WTC11 (cell line): ENCODE measurements around the gene ARRB2. TPM values are rescaled to one million over a fixed set of nuclear protein-coding genes. Genes with fewer than 3 reads are reported as not detected.

Experiments
- ATAC-seq: fragments of 200-7000 bp; cut with Tn5 transposase; 2 replicates; pipeline ENCODE4 v1.10.0; 2021; ENCODE audit warnings: mild to moderate bottlenecking, moderate library complexity
- CTCF ChIA-PET: fragments of 300-600 bp; sonication (Branson Sonifier 250); formaldehyde crosslinking; loops from one replicate; lab custom pipeline; 2021; ENCODE audit warnings: antibody characterized with exemption; lab: Charles Lee
- POLR2A ChIA-PET: fragments of 350-600 bp; sonication (Branson Sonifier 250); formaldehyde crosslinking; loops from one replicate; lab custom pipeline; 2021; ENCODE audit warnings: antibody characterized with exemption; lab: Charles Lee
- DNase-seq: peaks from one replicate; pipeline ENCODE4 v3.0.0; 2021; ENCODE audit warnings: low spot score
- H3K27ac Mint-ChIP-seq: 2 replicates; pipeline ENCODE4 v1.8.0; 2021; ENCODE audit warnings: mixed read lengths
- H3K27me3 Mint-ChIP-seq: 2 replicates; pipeline ENCODE4 v1.8.0; 2021; ENCODE audit warnings: low read depth, mild to moderate bottlenecking, moderate library complexity, mixed read lengths
- H3K36me3 Mint-ChIP-seq: 2 replicates; pipeline ENCODE4 v1.8.0; 2021; ENCODE audit warnings: mixed read lengths
- H3K4me1 Mint-ChIP-seq: 2 replicates; pipeline ENCODE4 v1.8.0; 2022; ENCODE audit warnings: mixed read lengths
- H3K4me3 Mint-ChIP-seq: 2 replicates; pipeline ENCODE4 v1.8.0; 2021; ENCODE audit warnings: mild to moderate bottlenecking, moderate library complexity, mixed read lengths
- H3K9me3 Mint-ChIP-seq: 2 replicates; pipeline ENCODE4 v1.8.0; 2021; ENCODE audit warnings: mixed read lengths
- GTF2I ChIP-seq: fragments of 250-450 bp; sonication (Bioruptor Pico); conservative IDR thresholded peaks from 2 replicates; pipeline ENCODE4 v1.4.0; 2021; ENCODE audit warnings: mild to moderate bottlenecking
- JUN ChIP-seq: sonication (generic); formaldehyde crosslinking; IDR thresholded peaks from 2 replicates; pipeline ENCODE4 v1.8.0; 2023; ENCODE audit warnings: mild to moderate bottlenecking, missing genetic modification reagents
- KAT7 ChIP-seq: sonication (generic); formaldehyde crosslinking; IDR thresholded peaks from 2 replicates; pipeline ENCODE4 v1.8.1; 2023; ENCODE audit warnings: missing genetic modification reagents, mild to moderate bottlenecking, borderline replicate concordance
- NFE2L1 ChIP-seq: sonication (generic); formaldehyde crosslinking; IDR thresholded peaks from 2 replicates; pipeline ENCODE4 v1.8.1; 2023; ENCODE audit warnings: missing genetic modification reagents
- NFYB ChIP-seq: sonication (generic); formaldehyde crosslinking; conservative IDR thresholded peaks from 2 replicates; pipeline ENCODE4 v1.8.0; 2022; ENCODE audit warnings: low read depth, missing genetic modification reagents
- NR2C2 ChIP-seq: sonication (generic); formaldehyde crosslinking; IDR thresholded peaks from 2 replicates; pipeline ENCODE4 v1.8.0; 2022; ENCODE audit warnings: mild to moderate bottlenecking, missing genetic modification reagents
- OVOL2 ChIP-seq: fragments of 250-450 bp; sonication (Bioruptor Pico); IDR thresholded peaks from 2 replicates; pipeline ENCODE4 v1.9.0; 2021; ENCODE audit warnings: mild to moderate bottlenecking, borderline replicate concordance
- RORB ChIP-seq: fragments of 250-450 bp; sonication (Bioruptor Pico); IDR thresholded peaks from 2 replicates; pipeline ENCODE4 v1.9.0; 2021; ENCODE audit warnings: mild to moderate bottlenecking
- TEAD4 ChIP-seq: sonication (generic); formaldehyde crosslinking; IDR thresholded peaks from 2 replicates; pipeline ENCODE4 v1.8.0; 2022; ENCODE audit warnings: mild to moderate bottlenecking, missing genetic modification reagents
- TP53 ChIP-seq: sonication (generic); formaldehyde crosslinking; IDR thresholded peaks from 2 replicates; pipeline ENCODE4 v1.8.1; 2023; ENCODE audit warnings: mild to moderate bottlenecking, missing genetic modification reagents
- ZNF219 ChIP-seq: sonication (generic); formaldehyde crosslinking; IDR thresholded peaks from 2 replicates; pipeline ENCODE4 v1.8.0; 2023; ENCODE audit warnings: missing genetic modification reagents, mild to moderate bottlenecking, borderline replicate concordance
- ZNF396 ChIP-seq: fragments of 250-450 bp; sonication (Bioruptor Pico); IDR thresholded peaks from 2 replicates; pipeline ENCODE4 v1.8.0; 2021; ENCODE audit warnings: mild to moderate bottlenecking, moderate library complexity, borderline replicate concordance
- ZNF423 ChIP-seq: fragments of 250-450 bp; sonication (Bioruptor Pico); IDR thresholded peaks from 2 replicates; pipeline ENCODE4 v2.1.2; 2022; ENCODE audit warnings: mild to moderate bottlenecking, moderate library complexity
- total RNA-seq: library from RNA; stranded (reverse); gene quantifications from 3 replicates; pipeline ENCODE4 v1.2.3, GENCODE V29; 2021
- TF ChIP-seq, protein P1 (sequence below): sonication (generic); formaldehyde crosslinking; IDR thresholded peaks from 2 replicates; pipeline ENCODE4 v1.8.1; 2022; ENCODE audit warnings: missing genetic modification reagents, borderline replicate concordance
- TF ChIP-seq, protein P2 (sequence below): sonication (generic); formaldehyde crosslinking; IDR thresholded peaks from 2 replicates; pipeline ENCODE4 v1.8.0; 2022; ENCODE audit warnings: mild to moderate bottlenecking, missing genetic modification reagents
- TF ChIP-seq, protein P3 (sequence below): sonication (generic); formaldehyde crosslinking; IDR thresholded peaks from 2 replicates; pipeline ENCODE4 v1.8.1; 2023; ENCODE audit warnings: mild to moderate bottlenecking, missing genetic modification reagents
- TF ChIP-seq, protein P4 (sequence below): sonication (generic); formaldehyde crosslinking; IDR thresholded peaks from 2 replicates; pipeline ENCODE4 v1.8.1; 2023; ENCODE audit warnings: mild to moderate bottlenecking, moderate library complexity, missing genetic modification reagents
- TF ChIP-seq, protein P5 (sequence below): sonication (generic); formaldehyde crosslinking; IDR thresholded peaks from 2 replicates; pipeline ENCODE4 v1.8.0; 2023; ENCODE audit warnings: missing genetic modification reagents
- TF ChIP-seq, protein P6 (sequence below): fragments of 250-450 bp; sonication (Bioruptor Pico); IDR thresholded peaks from 2 replicates; pipeline ENCODE4 v1.8.0; 2021; ENCODE audit warnings: mild to moderate bottlenecking
- TF ChIP-seq, protein P7 (sequence below): sonication (generic); formaldehyde crosslinking; IDR thresholded peaks from 2 replicates; pipeline ENCODE4 v1.8.1; 2023; ENCODE audit warnings: mild to moderate bottlenecking, missing genetic modification reagents, moderate library complexity
- TF ChIP-seq, protein P8 (sequence below): sonication (generic); formaldehyde crosslinking; IDR thresholded peaks from 2 replicates; pipeline ENCODE4 v1.8.1; 2022; ENCODE audit warnings: low read depth, missing genetic modification reagents, borderline replicate concordance

ARRB2 gene
- total RNA-seq, 1 experiment from 2014 or later: 87.8 TPM

DNA sequence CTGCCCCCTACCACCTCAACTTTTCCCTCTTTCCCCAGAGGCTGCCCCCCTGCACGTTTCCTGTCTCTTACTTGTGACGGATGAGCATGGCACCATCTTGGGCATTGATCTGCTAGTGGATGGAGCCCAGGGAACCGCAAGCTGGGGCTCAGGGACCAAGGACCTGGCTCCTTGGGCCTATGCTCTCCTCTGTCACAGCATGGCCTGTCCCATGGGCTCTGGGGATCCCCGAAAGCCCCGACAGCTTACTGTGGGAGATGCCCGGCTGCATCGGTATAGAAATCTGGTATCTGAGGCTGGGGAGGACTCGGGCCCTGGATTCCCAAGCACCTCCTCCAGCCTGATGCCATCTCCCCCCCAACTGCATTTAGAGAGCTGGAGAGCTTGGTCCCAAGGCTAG, 31.1 kb downstream of the ARRB2 start:
- ChIA-PET CTCF (interaction anchor here (1.4 kb wide), 1 partner anchor 47 kb away, joined by 3 read pairs; the partner anchor contains the start of gene GLTPD2), POLR2A (no interaction called here)
- TF ChIP-seq, protein P1, sequence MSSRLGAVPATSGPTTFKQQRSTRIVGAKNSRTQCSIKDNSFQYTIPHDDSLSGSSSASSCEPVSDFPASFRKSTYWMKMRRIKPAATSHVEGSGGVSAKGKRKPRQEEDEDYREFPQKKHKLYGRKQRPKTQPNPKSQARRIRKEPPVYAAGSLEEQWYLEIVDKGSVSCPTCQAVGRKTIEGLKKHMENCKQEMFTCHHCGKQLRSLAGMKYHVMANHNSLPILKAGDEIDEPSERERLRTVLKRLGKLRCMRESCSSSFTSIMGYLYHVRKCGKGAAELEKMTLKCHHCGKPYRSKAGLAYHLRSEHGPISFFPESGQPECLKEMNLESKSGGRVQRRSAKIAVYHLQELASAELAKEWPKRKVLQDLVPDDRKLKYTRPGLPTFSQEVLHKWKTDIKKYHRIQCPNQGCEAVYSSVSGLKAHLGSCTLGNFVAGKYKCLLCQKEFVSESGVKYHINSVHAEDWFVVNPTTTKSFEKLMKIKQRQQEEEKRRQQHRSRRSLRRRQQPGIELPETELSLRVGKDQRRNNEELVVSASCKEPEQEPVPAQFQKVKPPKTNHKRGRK (CRISPR knock-in tag): no peak
- TF ChIP-seq ZNF423 (no peak), OVOL2 (CRISPR knock-in tag) (no peak)
- TF ChIP-seq, protein P2, sequence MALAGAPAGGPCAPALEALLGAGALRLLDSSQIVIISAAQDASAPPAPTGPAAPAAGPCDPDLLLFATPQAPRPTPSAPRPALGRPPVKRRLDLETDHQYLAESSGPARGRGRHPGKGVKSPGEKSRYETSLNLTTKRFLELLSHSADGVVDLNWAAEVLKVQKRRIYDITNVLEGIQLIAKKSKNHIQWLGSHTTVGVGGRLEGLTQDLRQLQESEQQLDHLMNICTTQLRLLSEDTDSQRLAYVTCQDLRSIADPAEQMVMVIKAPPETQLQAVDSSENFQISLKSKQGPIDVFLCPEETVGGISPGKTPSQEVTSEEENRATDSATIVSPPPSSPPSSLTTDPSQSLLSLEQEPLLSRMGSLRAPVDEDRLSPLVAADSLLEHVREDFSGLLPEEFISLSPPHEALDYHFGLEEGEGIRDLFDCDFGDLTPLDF: no peak
- TF ChIP-seq, protein P3, sequence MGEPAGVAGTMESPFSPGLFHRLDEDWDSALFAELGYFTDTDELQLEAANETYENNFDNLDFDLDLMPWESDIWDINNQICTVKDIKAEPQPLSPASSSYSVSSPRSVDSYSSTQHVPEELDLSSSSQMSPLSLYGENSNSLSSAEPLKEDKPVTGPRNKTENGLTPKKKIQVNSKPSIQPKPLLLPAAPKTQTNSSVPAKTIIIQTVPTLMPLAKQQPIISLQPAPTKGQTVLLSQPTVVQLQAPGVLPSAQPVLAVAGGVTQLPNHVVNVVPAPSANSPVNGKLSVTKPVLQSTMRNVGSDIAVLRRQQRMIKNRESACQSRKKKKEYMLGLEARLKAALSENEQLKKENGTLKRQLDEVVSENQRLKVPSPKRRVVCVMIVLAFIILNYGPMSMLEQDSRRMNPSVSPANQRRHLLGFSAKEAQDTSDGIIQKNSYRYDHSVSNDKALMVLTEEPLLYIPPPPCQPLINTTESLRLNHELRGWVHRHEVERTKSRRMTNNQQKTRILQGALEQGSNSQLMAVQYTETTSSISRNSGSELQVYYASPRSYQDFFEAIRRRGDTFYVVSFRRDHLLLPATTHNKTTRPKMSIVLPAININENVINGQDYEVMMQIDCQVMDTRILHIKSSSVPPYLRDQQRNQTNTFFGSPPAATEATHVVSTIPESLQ (CRISPR knock-in tag): no peak
- peaks cover 77% of the 10 kb centered on the region for H3K27me3 Mint-ChIP-seq
- H3K27ac Mint-ChIP-seq: no peak overlapping the region
- ATAC-seq (no peak), DNase-seq (no peak)
- H3K9me3 Mint-ChIP-seq: no peaks in the 10 kb centered on the region
- H3K36me3 Mint-ChIP-seq: no peaks in the 10 kb centered on the region
- H3K4me3 Mint-ChIP-seq: no peak overlapping the region
- peaks cover 27% of the 10 kb centered on the region for H3K4me1 Mint-ChIP-seq

DNA sequence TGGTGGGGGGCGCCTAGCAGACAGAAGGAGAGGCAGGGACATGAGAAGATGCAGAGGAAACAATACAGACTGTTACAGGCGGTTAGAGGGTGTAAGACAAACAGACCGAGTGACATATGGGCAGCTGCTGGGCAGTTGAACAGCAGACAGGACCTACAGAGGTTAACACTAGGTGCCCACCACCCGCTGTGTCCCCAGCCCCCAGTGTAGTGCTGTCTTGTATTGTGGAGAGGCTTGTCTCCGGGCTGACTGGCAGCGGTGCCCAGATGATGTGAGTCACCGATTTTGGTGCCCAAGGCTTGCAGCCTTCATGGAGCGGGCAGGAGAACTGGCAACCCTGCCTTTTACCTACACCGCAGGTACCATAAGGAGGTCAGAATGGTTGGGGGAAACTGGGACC, 31.7 kb downstream of the ARRB2 start:
- ChIA-PET POLR2A (no interaction called here), CTCF (interaction anchor here (1.4 kb wide), 1 partner anchor 47 kb away, joined by 3 read pairs; the partner anchor contains the start of gene GLTPD2)
- Mint-ChIP-seq H3K27me3 (peaks cover 71% of the 10 kb centered on the region), H3K9me3 (no peaks in the 10 kb centered on the region), H3K36me3 (no peaks in the 10 kb centered on the region), H3K4me3 (no peak overlapping the region), H3K4me1 (peaks cover 29% of the 10 kb centered on the region), H3K27ac (no peak overlapping the region)
- TF ChIP-seq JUN (CRISPR knock-in tag) (no peak), NFE2L1 (no peak), RORB (no peak), KAT7 (CRISPR knock-in tag) (no peak), TP53 (CRISPR knock-in tag) (no peak)
- TF ChIP-seq, protein P4, sequence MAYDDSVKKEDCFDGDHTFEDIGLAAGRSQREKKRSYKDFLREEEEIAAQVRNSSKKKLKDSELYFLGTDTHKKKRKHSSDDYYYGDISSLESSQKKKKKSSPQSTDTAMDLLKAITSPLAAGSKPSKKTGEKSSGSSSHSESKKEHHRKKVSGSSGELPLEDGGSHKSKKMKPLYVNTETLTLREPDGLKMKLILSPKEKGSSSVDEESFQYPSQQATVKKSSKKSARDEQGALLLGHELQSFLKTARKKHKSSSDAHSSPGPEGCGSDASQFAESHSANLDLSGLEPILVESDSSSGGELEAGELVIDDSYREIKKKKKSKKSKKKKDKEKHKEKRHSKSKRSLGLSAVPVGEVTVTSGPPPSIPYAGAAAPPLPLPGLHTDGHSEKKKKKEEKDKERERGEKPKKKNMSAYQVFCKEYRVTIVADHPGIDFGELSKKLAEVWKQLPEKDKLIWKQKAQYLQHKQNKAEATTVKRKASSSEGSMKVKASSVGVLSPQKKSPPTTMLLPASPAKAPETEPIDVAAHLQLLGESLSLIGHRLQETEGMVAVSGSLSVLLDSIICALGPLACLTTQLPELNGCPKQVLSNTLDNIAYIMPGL (CRISPR knock-in tag): no peak
- DNase-seq (no peak), ATAC-seq (no peak)

DNA sequence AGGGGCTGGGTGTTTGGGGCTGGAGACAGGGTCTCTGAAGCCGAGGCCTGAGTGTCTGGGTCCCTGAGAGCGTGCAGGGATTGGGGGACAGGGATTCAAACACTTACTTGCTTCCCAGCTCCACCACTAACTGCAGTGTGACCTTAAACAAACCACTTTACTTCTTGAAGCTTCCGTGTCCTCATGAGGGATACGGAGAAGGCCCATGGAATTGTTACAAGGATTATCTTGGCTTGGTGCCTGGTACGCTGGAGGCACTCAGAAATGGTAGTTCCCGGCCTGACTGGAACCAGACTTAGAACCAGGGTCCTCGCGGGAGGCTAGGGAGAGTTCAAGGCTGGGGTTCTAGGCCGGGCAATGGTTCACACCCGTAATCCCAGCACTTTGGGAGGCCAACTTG, 32.2 kb downstream of the ARRB2 start:
- Mint-ChIP-seq H3K4me3 (no peak overlapping the region), H3K36me3 (no peaks in the 10 kb centered on the region), H3K27ac (no peak overlapping the region), H3K9me3 (no peaks in the 10 kb centered on the region), H3K4me1 (peaks cover 29% of the 10 kb centered on the region), H3K27me3 (peaks cover 66% of the 10 kb centered on the region)
- POLR2A ChIA-PET: no interaction called here
- CTCF ChIA-PET: interaction anchor here (1.4 kb wide), 1 partner anchor 46 kb away, joined by 3 read pairs; the partner anchor contains the start of gene GLTPD2
- no peak for ATAC-seq
- no peak for DNase-seq
- TF ChIP-seq TEAD4 (CRISPR knock-in tag) (no peak), NFYB (no peak), NR2C2 (CRISPR knock-in tag) (no peak), GTF2I (CRISPR knock-in tag) (no peak), ZNF396 (no peak), ZNF219 (CRISPR knock-in tag) (no peak)
- TF ChIP-seq, protein P5, sequence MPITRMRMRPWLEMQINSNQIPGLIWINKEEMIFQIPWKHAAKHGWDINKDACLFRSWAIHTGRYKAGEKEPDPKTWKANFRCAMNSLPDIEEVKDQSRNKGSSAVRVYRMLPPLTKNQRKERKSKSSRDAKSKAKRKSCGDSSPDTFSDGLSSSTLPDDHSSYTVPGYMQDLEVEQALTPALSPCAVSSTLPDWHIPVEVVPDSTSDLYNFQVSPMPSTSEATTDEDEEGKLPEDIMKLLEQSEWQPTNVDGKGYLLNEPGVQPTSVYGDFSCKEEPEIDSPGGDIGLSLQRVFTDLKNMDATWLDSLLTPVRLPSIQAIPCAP (CRISPR knock-in tag): no peak
- TF ChIP-seq, protein P6, sequence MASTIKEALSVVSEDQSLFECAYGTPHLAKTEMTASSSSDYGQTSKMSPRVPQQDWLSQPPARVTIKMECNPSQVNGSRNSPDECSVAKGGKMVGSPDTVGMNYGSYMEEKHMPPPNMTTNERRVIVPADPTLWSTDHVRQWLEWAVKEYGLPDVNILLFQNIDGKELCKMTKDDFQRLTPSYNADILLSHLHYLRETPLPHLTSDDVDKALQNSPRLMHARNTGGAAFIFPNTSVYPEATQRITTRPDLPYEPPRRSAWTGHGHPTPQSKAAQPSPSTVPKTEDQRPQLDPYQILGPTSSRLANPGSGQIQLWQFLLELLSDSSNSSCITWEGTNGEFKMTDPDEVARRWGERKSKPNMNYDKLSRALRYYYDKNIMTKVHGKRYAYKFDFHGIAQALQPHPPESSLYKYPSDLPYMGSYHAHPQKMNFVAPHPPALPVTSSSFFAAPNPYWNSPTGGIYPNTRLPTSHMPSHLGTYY: no peak
- TF ChIP-seq, protein P7, sequence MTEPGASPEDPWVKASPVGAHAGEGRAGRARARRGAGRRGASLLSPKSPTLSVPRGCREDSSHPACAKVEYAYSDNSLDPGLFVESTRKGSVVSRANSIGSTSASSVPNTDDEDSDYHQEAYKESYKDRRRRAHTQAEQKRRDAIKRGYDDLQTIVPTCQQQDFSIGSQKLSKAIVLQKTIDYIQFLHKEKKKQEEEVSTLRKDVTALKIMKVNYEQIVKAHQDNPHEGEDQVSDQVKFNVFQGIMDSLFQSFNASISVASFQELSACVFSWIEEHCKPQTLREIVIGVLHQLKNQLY (CRISPR knock-in tag): no peak
- TF ChIP-seq, protein P8, sequence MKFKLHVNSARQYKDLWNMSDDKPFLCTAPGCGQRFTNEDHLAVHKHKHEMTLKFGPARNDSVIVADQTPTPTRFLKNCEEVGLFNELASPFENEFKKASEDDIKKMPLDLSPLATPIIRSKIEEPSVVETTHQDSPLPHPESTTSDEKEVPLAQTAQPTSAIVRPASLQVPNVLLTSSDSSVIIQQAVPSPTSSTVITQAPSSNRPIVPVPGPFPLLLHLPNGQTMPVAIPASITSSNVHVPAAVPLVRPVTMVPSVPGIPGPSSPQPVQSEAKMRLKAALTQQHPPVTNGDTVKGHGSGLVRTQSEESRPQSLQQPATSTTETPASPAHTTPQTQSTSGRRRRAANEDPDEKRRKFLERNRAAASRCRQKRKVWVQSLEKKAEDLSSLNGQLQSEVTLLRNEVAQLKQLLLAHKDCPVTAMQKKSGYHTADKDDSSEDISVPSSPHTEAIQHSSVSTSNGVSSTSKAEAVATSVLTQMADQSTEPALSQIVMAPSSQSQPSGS: no peak
